HG02588 (cell line): ENCODE data around the gene ACBD3.

Experiments
- ATAC-seq: cut with Tn5 transposase; IDR thresholded peaks from one replicate; pipeline ENCODE4 v1.9.1; 2021; ENCODE audit warnings: mild to moderate bottlenecking, moderate library complexity; ENCODE audit not compliant: unreplicated experiment

Gene ACBD3

GRCh38 chr1:226202246-226202645, 15.7 kb upstream of the ACBD3 start:
- no peak for ATAC-seq

GRCh38 chr1:226201029-226201593, 14.6 kb upstream of the ACBD3 start:
- ATAC-seq, result no peak

- ATAC-seq, result no peak
Observed at GRCh38 chr1:226199971-226200370, 13.4 kb upstream of the ACBD3 start.

- ATAC-seq, result no peak
Observed at GRCh38 chr1:226195144-226195543, 8.6 kb upstream of the ACBD3 start.

- ATAC-seq, result no peak
Observed at GRCh38 chr1:226187380-226187779, 839 bp upstream of the ACBD3 start.

- ATAC-seq, result no peak
Observed at GRCh38 chr1:226187019-226187322, 430 bp upstream of the ACBD3 start.

GRCh38 chr1:226185141-226186036, 1.2 kb downstream of the ACBD3 start:
- no peak for ATAC-seq

- no peak for ATAC-seq
Observed at GRCh38 chr1:226181996-226182714, 4.4 kb downstream of the ACBD3 start.

- ATAC-seq, result no peak
Observed at GRCh38 chr1:226176870-226177269, 9.7 kb downstream of the ACBD3 start.

GRCh38 chr1:226172589-226172988, 14.0 kb downstream of the ACBD3 start:
- no peak for ATAC-seq

GRCh38 chr1:226166341-226166740, 20.2 kb downstream of the ACBD3 start:
- no peak for ATAC-seq

GRCh38 chr1:226164154-226164553, 22.4 kb downstream of the ACBD3 start:
- ATAC-seq, result no peak

GRCh38 chr1:226162898-226163297, 23.6 kb downstream of the ACBD3 start:
- no peak for ATAC-seq

- ATAC-seq, result no peak
Observed at GRCh38 chr1:226158983-226159382, 27.6 kb downstream of the ACBD3 start.

- no peak for ATAC-seq
Observed at GRCh38 chr1:226158457-226158856, 28.1 kb downstream of the ACBD3 start.

GRCh38 chr1:226157761-226158316, 28.7 kb downstream of the ACBD3 start:
- ATAC-seq, result no peak

GRCh38 chr1:226154593-226154992, 31.9 kb downstream of the ACBD3 start:
- ATAC-seq, result no peak

GRCh38 chr1:226149806-226150205, 36.7 kb downstream of the ACBD3 start:
- ATAC-seq, result no peak

GRCh38 chr1:226148121-226148648, 38.4 kb downstream of the ACBD3 start:
- ATAC-seq, result no peak

GRCh38 chr1:226144045-226144444, 42.5 kb downstream of the ACBD3 start:
- no peak for ATAC-seq

- no peak for ATAC-seq
Observed at GRCh38 chr1:226135709-226136108, 50.8 kb downstream of the ACBD3 start.
